ENCODE results near the gene CYP46A1.
A peak's percentile ranks its signal among the peaks of the same experiment; 100 is the strongest.
"Not testable (repeated sequence)": the region's sequence is repeated elsewhere in the genome, so short reads cannot be mapped to it uniquely, and the experiment has no call there.

CYP46A1 gene

DNA sequence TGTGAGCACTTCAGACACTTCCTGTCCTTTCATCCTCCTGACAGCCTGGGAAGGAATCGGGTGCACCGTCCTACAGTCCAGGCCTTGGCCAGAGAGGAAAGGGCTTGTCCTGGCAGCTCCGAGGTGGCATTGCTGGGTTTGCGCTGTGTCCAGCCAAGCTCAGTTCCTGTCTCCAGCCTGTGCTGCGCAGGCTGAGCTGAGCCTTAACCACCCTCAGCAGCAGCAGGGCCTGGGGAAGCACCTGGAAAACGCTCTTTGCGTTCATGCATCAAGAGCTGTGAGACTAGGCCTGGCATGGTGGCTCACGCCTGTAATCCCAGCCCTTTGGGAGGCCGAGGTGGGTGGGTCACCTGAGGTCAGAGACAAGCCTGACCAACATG, 75.4 kb downstream of the CYP46A1 start (continued):
- TF ChIP-seq, protein P1, sequence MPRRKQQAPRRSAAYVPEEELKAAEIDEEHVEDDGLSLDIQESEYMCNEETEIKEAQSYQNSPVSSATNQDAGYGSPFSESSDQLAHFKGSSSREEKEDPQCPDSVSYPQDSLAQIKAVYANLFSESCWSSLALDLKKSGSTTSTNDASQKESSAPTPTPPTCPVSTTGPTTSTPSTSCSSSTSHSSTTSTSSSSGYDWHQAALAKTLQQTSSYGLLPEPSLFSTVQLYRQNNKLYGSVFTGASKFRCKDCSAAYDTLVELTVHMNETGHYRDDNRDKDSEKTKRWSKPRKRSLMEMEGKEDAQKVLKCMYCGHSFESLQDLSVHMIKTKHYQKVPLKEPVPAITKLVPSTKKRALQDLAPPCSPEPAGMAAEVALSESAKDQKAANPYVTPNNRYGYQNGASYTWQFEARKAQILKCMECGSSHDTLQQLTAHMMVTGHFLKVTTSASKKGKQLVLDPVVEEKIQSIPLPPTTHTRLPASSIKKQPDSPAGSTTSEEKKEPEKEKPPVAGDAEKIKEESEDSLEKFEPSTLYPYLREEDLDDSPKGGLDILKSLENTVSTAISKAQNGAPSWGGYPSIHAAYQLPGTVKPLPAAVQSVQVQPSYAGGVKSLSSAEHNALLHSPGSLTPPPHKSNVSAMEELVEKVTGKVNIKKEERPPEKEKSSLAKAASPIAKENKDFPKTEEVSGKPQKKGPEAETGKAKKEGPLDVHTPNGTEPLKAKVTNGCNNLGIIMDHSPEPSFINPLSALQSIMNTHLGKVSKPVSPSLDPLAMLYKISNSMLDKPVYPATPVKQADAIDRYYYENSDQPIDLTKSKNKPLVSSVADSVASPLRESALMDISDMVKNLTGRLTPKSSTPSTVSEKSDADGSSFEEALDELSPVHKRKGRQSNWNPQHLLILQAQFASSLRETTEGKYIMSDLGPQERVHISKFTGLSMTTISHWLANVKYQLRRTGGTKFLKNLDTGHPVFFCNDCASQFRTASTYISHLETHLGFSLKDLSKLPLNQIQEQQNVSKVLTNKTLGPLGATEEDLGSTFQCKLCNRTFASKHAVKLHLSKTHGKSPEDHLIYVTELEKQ (tag by site-specific recombination; IDR thresholded peaks at IDR 0.05; ENCODE audit: borderline replicate concordance) = no peak
- no peak for TF ChIP-seq ZBTB1 (tag by site-specific recombination; IDR thresholded peaks at IDR 0.05)
- TF ChIP-seq ZNF169 (tag by site-specific recombination; IDR thresholded peaks at IDR 0.05) = no peak
- no peak for TF ChIP-seq ZNF416 (tag by site-specific recombination; IDR thresholded peaks at IDR 0.05)
- no peak for TF ChIP-seq ZFP41 (tag by site-specific recombination; IDR thresholded peaks at IDR 0.05; ENCODE audit: borderline replicate concordance)
- no peak for TF ChIP-seq ZNF830 (tag by site-specific recombination; IDR thresholded peaks at IDR 0.05; ENCODE audit: low read depth)

DNA sequence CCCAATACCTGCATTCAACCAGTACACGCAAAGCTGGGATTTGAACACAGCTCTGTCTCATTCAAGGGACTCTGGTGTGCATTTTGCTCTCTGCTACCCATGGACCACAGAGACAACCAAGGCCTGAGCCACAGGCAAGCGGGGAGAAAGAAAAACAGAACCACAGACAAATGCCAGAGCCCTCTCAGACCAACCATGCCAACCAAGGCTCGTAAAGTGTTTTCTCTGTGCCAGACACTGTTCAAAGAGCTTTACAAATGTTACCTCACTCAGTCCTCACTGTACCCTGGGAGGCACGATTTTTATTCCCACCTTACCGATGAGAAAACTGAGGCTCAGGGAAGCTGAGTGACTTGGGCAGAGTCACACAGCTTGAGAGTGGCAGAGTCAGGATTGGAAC, 76.7 kb downstream of the CYP46A1 start:
- ChIA-PET CTCF (interaction anchor here (0.8 kb wide), 1 partner anchor 15 kb away, joined by 3 read pairs; no protein-coding TSS in a partner anchor), POLR2A (no interaction called here)
- Histone ChIP-seq H3K9me3 (ENCODE audit: control insufficient read depth, insufficient read depth, low read depth, low read length) (no peaks in the 10 kb centered on the region), H3K27ac (ENCODE audit: extremely low read depth, low read depth, low read length) (no peak overlapping the region), H3K4me1 (ENCODE audit: control insufficient read depth, insufficient read depth, low read length) (no peaks in the 10 kb centered on the region), H3K36me3 (ENCODE audit: control insufficient read depth in 2 of 2, insufficient read depth in 1 of 2, low read length in 2 of 2) (no peaks in the 10 kb centered on the region), H3K4me3 (ENCODE audit: low read depth, low read length) (no peak overlapping the region)
- TF ChIP-seq TCF7L2 (IDR thresholded peaks at IDR 0.05; ENCODE audit: borderline replicate concordance, low read depth, low read length) (no peak), SP3 (tag by site-specific recombination; IDR thresholded peaks at IDR 0.05) (no peak), GLIS1 (tag by site-specific recombination; IDR thresholded peaks at IDR 0.05) (no peak), ZNF768 (tag by site-specific recombination; IDR thresholded peaks at IDR 0.05) (0 out of 2 replicates have a peak, but pooled peaks have one; percentile 19), ZNF155 (tag by site-specific recombination; IDR thresholded peaks at IDR 0.05) (no peak), ZSCAN23 (tag by site-specific recombination; IDR thresholded peaks at IDR 0.05) (no peak)

DNA sequence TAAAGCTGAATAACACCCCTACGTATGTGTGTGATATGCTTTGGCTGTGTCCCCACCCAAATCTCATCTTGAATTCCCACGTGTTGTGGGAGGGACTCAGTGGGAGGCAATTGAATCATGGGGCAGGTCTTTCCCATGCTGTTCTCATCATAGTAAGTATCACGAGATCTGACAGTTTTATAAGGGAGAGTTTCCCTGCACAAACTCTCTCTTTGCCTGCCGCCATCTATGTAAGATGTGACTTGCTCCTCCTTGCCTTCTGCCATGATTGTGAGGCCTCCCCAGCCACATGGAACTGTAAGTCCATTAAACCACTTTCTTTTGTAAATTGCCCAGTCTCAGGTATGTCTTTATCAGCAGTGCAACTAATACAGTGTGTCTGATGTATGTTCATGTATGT, 78.8 kb downstream of the CYP46A1 start:
- H3K4me1 ChIP-seq (ENCODE audit: control insufficient read depth, insufficient read depth, low read length); H3K27ac ChIP-seq (ENCODE audit: extremely low read depth, low read depth, low read length); H3K4me3 ChIP-seq (ENCODE audit: low read depth, low read length); POLR2A ChIA-PET; H3K9me3 ChIP-seq (ENCODE audit: control insufficient read depth, insufficient read depth, low read depth, low read length); H3K36me3 ChIP-seq (ENCODE audit: control insufficient read depth in 2 of 2, insufficient read depth in 1 of 2, low read length in 2 of 2): not testable (repeated sequence)
- TF ChIP-seq SETDB1 (IDR thresholded peaks at IDR 0.05; ENCODE audit: insufficient read length, low read length) = peak; percentile 50
- TF ChIP-seq ZSCAN5A (tag by site-specific recombination; IDR thresholded peaks at IDR 0.05) = 0 out of 2 replicates have a peak, but pooled peaks have one; percentile 29
- TF ChIP-seq EGR2 (tag by site-specific recombination; IDR thresholded peaks at IDR 0.05; ENCODE audit: low read depth) = peak; percentile 41; the same call in 1 of the 2 replicates
- TF ChIP-seq ZFHX2 (tag by site-specific recombination; conservative IDR thresholded peaks at IDR 0.05) = peak; percentile 20; the same call in 1 of the 2 replicates
- CTCF ChIA-PET = interaction anchor here (0.8 to 1.6 kb wide), 2 partner anchors 9 to 185 kb away, joined by 3 to 5 read pairs; no protein-coding TSS in a partner anchor
